ENCODE data around the gene FAM13A.
"Not testable (repeated sequence)": the region's sequence is repeated elsewhere in the genome, so short reads cannot be mapped to it uniquely, and the experiment has no call there.

FAM13A gene

DNA sequence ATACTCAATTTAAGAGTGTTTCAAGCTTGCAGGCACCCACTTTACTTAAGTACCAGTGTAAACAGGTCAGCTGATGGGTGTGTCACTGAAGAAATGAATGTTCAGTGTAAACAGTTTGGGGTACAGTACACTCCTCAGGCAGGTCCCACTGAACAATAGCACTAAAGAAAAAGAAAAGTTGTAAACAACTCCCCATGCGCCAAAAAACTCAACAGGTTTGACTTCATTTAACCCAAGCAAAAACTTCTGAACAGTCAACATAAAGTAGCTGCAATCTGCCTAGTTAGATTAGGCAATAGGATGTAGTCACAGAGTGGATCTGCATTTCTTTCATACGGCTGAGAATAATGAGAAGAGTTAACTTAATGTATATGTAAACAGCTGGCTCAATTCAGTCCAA, 93.2 kb downstream of the FAM13A start:
- no peak for DNase-seq (ENCODE audit: low read depth in 1 of 2, low spot score in 1 of 2)

DNA sequence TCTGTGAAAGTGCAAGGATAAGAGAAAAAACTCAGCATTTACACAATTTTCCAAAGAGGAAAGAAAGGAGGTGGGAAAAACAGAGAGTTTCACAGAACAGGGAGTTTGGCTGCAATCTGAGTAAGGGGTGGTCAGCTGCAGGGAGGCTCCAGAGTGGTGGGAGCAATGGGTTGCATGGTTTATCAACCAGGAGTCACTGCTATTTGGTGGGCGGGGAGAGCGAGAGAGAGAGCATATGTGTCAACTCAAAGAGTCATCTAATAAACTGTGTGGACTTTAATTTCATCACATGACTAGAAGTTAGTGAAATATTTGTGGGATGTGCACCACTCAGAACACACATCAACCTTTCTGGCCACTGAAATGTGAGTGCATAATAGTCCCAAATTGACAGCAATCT, 94.6 kb downstream of the FAM13A start:
- no peak for DNase-seq (ENCODE audit: low read depth in 1 of 2, low spot score in 1 of 2)

DNA sequence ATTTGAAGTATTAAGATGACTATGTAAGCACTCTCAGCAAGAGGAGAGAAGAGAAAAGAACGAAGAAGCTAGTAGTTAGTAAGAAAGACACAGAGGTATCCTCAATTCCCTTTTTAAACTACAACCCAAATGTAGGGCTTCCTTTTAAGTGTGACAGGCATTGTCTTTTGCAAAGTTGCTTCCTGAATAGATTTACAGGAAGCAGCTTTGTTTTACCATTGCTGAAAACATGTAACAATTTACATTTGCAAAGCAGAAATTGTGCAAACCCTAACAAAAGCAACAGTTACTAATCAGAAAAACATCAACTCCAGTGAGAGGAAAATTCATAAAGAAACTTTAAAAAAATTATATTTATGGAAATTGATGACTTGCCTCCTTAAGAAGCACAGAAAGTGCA, 96.4 kb downstream of the FAM13A start:
- no peak for DNase-seq (ENCODE audit: low read depth in 1 of 2, low spot score in 1 of 2)

DNA sequence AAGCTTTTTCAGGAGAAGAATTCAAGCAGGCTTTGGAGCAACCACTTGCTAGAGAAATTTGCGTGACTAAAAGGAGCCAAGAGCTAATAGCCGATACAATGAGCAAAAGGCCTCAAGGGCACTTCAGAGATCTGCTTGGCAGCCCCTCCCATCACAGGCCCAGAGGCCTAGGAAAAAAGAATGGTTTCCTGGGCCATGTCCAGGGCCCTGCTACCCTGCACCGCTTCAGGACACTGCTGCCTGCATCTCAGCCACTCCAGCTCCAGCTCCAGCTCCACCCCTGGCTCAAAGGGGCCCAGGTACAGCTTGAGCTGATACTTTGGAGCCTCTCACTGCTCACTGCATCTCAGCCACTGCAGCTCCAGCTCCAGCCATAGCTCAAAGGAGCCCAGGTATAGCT, 98.9 kb downstream of the FAM13A start:
- no peak for DNase-seq (ENCODE audit: low read depth in 1 of 2, low spot score in 1 of 2)

DNA sequence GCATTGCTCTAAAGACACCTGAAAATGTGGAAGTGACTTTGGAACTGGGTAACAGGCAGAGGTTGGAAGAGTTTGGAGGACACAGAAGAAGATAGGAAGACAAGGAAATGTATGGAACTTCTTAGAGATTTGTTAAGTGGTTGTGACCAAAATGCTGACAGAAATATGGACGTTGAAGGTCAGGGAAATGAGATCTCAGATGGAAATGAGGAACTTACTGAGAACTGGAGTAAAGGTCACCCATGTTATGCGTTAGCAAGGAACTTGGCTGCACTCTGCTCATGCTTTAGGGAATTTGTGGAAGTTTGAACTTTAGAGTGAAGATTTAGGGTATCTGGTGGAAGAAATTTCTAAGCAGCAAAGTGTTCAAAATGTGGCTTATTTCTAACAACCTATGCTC, 99.4 kb downstream of the FAM13A start:
- DNase-seq (ENCODE audit: low read depth in 1 of 2, low spot score in 1 of 2) = no peak

DNA sequence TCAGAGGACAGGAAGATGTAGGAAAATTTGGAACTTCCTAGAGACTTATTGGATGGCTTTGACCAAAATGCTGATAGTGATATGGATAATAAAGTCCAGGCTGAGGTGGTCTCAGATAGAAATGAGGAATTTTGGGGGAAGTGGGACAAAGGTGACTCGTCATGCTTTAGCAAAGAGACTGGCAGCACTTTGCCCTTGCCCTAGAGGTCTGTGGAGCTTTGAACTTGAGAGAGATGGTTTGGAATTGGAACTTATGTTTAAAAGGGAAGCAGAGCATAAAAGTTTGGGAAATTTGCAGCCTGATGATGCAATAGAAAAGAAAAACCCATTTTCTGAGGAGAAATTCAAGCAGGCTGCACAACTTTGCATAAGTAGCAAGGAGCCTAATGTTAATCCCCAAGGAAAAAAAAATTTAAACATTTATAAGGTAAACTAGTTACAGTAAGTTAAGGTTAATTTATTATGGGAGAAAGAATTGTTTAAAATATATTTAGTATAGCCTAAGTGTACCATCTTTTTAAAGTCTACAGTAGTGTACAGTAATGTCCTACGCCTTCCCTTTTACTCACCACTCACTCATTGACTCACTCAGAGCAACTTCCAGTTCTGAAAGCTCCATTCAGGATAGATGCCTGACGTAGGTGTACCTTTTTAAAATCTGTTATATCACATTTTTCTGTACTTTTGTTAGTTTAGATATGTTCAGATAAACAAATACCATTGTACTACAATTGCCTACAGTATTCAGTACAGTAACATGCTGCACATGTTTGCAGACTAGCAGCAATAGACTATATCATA, 101.2 kb downstream of the FAM13A start:
- DNase-seq (ENCODE audit: low read depth in 1 of 2, low spot score in 1 of 2) = no peak

DNA sequence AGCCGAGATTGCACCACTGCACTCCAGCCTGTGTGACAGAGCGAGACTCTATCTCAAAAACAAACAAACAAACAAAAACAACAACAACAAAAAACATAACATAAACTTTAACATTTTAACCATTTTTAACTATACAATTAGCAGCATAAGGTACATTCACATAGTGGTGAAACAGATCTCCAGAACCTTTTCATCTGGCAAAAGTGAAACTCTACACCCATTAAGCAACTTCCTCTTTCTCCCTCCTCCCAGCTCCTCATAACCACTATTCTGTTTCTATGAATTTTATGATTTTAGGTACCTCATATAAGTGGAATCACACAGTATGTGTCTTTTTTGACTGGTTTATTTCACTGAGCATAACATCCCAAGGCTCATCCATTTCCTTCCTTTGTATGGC, 103.6 kb downstream of the FAM13A start:
- DNase-seq (ENCODE audit: low read depth in 1 of 2, low spot score in 1 of 2) = no peak

DNA sequence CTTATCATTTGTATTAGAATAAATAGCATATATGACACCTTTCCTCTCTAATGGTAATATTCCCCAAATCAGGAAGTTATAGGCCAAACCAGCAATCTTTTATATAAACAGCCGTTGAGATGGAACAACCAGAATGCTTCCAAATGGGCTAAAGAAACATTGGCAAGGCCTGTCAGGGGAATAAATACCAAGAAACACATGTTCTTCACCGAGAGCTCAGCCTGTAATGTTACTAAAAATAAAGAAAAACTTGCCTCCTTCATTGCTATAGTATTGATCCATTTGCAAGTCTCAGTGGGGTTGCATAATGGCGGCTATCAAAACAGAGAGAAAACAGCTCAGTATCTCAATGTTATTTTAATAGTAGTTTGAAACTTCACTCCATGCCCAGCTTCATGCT, 104.9 kb downstream of the FAM13A start:
- no peak for DNase-seq (ENCODE audit: low read depth in 1 of 2, low spot score in 1 of 2)

DNA sequence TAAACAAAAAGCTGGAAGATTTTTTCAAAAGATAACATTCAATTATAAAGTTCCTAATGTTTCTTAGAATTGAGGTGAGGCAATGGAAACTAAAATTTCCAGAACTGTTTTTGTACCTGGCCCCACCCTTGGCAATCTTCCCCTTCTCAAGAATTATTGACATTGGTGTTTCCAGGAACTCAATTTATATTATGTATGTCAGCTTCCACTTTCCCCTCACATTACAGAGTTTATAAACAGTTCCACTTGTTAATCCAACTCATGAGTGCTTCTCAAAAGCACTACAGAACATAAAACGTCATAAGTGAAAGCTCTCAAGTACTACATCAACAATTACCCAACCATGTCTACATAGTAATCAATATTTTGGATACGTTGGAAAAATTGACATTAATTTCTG, 107.4 kb downstream of the FAM13A start:
- no peak for DNase-seq (ENCODE audit: low read depth in 1 of 2, low spot score in 1 of 2)

DNA sequence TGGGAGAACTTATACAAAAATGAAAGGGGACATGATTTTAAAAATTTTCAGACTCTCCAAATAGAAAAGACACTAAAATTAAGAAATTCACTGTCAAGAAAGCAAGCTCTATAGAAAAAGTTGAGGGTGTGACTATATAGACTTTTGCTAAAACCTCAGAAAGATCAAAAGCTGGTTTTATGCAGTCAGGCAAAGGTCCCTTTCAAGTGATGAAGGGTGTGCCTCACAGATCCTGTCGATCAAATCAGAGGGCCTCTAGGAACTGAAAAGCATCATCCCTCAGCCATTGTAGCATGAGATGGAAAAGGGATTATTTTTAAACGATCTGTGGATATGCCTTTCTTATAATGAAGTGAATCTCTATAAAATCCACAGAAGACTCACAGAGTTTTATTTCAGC, 116.5 kb downstream of the FAM13A start:
- DNase-seq (ENCODE audit: low read depth in 1 of 2, low spot score in 1 of 2) = no peak

DNA sequence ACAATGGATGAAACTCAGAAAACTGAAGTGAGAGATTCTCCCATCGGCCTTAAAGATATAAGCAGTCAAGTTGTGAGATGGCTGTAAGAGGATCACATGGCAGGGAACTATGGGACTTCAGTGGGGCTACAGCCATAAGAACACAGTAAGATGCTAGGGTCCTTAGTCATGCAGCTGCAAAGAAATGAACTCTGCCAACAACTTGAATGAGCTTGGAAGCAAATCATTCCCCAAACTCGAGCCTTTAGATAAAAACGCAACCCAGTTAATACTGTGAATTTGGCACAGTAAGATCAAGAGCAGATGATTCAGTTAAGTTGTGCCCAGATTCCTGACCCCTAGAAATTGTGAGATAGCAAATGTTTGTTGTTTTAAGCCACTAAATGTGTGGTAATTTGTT, 117.3 kb downstream of the FAM13A start:
- DNase-seq (ENCODE audit: low read depth in 1 of 2, low spot score in 1 of 2) = no peak

DNA sequence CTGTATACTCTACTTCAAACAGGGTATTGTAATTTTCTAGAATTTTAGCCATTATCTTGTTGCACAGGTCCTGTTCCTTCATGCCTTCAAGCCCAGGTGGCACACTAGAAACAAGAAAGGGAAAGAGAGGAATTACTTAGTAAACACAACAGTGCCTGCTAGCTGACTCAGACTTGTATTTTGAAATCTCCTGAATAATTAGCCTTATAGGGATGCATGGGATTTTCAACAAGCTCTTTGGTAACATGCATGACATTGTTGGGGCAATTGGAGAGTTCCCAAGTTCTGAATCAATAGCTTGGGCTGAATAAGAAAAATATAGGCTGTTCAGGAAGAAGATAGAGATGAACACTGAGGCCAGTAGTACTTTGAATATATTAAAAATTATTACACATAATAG, 118.8 kb downstream of the FAM13A start:
- no peak for DNase-seq (ENCODE audit: low read depth in 1 of 2, low spot score in 1 of 2)

DNA sequence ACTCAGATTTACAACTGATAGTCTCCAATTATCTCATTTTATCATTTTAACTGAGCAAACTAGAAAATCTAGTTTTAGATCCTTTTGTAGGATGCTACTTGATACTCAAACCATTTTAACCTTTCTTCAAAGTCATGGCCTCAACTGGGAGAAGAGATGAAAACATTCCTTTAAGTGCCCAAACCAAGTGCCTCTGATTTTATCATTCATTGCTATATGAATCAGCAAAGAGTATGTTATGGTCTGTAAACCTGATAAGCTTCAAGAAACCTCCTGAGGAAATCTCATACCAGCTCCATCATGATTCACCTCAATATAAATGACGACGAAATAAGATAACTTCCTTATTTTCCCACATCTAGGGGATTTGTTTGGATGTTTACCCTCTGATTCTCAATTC, 119.9 kb downstream of the FAM13A start:
- no peak for DNase-seq (ENCODE audit: low read depth in 1 of 2, low spot score in 1 of 2)

DNA sequence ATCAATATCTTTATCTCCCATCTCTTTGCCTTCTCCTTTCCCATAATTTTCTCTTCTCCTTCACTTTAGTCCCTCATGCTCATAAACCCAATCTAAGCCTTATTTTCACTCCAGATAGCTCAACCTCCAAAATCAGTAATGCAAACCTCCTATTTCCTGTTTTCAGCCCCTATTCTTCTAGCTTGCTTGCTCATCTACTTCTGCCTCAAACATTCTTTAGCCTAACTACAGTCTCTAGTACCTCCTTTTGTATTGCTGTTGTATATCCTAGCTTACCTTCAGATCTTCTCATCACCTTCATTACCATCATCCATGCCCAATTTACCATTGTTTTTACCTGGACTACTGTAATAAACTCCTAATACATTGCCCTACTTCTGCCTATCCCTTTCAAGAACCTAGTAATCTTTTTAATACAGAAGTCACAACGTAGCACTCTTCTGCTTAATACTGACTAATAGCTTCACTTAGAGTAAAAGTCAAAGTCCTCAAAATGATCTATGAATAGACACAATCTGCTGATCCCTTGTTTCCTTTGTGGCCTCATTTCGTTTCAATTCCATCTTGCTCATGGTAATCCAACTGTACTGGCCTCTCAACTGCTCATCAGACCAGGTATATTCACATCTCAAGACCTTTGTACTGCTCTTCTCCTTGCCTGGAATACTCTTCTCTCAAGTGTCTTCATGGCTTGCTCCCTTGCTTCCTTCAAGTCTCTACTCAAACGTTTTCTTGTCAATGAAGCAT, 123.4 kb downstream of the FAM13A start:
- DNase-seq (ENCODE audit: low read depth in 1 of 2, low spot score in 1 of 2) = no peak

DNA sequence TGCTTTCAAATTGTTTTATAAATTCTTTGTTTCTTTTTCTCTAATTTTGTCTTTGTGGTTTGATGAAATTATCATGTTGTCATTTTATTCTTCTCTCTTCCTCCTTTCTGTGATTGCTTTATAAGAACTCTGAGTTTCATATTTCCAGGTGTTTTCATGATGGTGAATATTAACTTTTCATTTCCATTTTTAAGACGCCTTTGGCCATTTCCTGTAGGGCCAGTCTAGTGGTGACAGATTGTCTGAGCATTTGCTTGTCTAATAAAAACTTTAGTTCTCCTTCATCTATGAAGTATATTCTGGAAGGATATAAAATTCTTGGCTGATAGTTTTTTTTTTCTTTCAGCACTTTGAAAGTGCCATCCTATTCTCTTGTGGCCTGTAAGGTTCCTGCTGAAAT, 128.1 kb downstream of the FAM13A start:
- no peak for DNase-seq (ENCODE audit: low read depth in 1 of 2, low spot score in 1 of 2)

DNA sequence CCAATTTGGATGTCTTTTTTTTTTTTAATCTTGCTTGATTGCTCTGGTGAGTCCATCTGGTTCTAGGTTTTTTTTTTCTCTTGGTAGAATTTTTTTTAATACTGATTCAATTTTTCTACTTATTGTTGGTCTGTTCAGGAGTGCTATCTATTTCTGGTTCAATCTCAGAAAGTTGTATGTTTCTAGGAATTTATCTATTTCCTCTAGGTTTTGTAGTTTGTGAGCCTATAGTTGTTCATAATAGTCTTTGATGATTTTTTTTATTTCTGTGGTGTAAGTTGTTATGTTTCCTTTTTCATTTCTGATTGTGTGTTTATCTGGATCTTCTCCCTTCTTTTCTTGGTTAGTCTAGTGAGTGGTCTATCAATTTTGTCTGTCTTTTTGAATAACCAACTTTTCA, 129.6 kb downstream of the FAM13A start:
- DNase-seq (ENCODE audit: low read depth in 1 of 2, low spot score in 1 of 2) = no peak

DNA sequence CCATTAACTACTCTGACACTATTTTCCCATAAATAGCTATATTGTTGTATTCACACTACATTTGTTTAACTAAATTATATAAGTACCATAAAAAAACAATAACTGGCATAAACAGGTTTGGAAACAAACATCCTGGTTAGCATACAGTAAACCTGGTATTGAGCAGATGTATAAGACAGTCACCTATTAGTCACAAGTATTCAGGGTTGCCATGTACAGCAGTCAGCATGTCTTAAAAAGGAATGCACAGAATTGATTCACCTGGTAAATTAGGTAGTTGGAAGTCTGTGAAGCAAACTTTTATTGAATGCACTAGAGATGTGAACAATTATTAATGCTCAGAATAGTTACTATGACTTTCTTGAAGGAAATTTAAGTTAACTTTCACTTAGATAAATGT, 137.9 kb downstream of the FAM13A start:
- DNase-seq (ENCODE audit: low read depth in 1 of 2, low spot score in 1 of 2) = no peak

DNA sequence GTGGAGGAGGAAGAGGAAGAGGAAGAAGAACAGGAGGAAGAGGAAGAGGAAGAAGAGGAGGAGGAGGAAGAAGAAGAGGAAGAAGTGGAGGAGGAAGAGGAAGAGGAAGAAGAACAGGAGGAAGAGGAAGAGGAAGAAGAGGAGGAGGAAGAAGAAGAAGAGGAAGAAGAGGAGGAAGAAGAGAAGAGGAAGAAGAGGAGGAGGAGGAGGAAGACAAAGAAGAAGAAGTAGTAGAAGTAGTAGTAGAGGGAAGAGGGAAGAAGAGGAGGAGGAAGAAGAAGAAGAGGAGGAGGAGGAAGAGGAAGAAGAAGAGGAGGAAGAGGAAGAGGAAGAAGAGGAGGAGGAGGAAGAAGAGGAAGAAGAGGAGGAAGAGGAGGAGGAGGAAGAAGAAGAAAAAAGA, 143.8 kb downstream of the FAM13A start:
- DNase-seq (ENCODE audit: low read depth in 1 of 2, low spot score in 1 of 2) = not testable (repeated sequence)

DNA sequence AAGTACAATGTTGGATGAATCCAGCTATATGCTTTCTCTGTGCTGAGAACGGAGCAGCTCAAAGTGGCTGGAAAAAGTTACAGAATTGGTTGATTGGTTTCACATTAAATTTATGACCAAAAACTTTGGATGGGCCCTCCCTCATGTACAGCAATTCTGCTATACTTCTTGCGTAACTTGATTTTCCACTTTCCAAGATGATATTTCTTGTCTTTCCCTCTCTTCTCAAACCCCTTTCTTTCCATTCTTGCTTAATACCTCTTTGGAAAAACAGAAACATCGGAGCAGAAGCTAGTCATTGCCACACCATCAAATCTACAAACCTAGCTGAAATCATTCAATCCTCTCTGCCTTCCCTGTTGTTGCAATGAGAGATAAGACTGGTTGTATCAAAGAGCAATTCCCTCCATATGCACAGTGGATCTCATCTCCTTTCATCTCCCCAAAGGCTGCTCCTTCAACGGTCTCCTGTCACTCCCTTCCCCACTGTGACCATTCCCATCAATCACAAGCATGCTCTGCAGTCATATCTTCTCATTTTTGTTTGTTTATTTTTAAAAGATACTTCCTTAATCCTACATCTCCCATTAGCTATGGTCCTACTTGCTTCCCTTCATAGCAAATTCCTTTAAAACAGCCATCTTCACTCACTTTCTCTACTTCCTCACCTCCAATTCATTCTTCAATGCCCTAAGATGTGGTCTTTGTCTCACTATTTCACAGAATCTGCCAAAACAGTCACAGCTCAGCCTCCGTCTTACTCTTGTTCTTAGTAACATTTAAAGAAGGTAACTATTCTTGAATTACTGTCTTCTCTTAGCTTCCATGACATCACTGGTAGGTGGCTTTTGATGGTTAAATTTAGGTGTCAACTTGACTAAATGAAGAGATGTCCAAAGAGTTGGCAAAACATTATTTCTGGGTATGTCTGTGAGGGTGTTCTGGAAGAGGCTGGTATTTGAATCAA, 145.5 kb downstream of the FAM13A start:
- DNase-seq (ENCODE audit: low read depth in 1 of 2, low spot score in 1 of 2) = no peak

DNA sequence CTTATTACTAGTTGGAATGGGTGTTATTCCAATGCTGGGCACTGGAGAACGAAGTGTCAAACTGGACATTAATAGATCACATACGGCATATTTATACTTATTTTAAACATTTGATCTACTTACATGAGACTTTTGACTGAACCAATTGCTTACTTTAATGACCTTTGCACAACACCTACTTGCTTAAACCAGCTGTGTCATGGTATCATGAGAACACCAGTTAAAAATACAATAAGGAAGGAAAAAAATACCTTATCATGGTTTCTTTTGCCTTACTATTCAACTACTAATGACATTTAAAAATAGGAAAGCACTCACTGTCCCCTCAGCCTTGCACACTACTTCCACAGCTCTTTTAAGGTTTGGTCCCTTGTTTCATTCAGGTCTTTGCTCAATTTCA, 146.9 kb downstream of the FAM13A start:
- no peak for DNase-seq (ENCODE audit: low read depth in 1 of 2, low spot score in 1 of 2)

DNA sequence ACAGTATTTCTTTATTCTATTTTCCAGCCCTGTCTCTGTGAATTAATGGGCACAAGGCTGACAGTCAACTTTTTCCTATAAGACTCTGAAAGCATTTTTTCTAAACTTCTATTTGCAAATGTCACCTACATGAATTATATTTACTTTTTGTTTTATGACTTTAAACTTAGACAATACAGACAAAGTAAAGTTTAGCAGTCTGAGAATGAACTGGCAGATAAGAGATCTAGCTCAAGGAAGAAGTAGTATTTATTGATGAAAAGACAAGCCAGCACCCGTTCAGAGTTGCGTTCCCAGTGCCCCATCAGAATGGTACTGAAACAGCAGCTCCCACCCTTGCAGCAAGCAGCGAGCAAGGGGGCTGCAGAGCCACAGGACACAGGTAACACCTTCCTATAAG, 148.5 kb downstream of the FAM13A start:
- DNase-seq (ENCODE audit: low read depth in 1 of 2, low spot score in 1 of 2) = no peak

DNA sequence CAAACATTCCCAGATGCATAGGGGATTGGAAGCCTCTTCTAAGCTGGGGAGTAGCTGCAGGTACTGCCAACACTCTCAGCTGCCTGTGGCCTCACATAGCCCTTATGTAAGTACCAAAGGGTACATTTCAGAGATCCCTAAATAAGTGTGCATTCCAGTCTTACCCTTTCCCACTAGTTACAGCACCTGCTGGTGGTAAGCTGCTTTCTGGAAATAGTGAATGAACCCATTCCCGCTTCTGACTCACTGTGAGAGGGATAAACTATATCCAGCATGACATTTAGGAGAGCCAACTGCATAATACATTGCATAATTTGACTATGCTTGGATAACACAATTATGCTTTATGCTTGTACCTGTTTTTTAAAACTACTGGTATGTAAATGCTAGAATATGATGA, 149.0 kb downstream of the FAM13A start:
- DNase-seq (ENCODE audit: low read depth in 1 of 2, low spot score in 1 of 2) = no peak
